Osteoblast (primary cell): Measurements from ENCODE around the gene STK38. TPM values are rescaled to one million over a fixed set of nuclear protein-coding genes. Genes with fewer than 3 reads are reported as not detected.

Source experiments
- DNase-seq: peaks from one replicate; pipeline ENCODE4 v3.0.0; 2011; ENCODE audit warnings: low spot score, mixed read lengths; ENCODE audit not compliant: insufficient read length; ENCODE audit errors: missing footprints
- H2AFZ ChIP-seq: 2 replicates; pipeline ENCODE4 v1.6.0; 2011; ENCODE audit warnings: mild to moderate bottlenecking, low read length
- H3K27ac ChIP-seq: 2 replicates; pipeline ENCODE4 v1.5.1; 2011; ENCODE audit warnings: mild to moderate bottlenecking, low read depth, low read length, moderate library complexity
- H3K27me3 ChIP-seq: 2 replicates; pipeline ENCODE4 v1.6.0; 2012; ENCODE audit warnings: mild to moderate bottlenecking, control low read depth, inconsistent platforms, low read length, moderate library complexity; ENCODE audit not compliant: insufficient read depth
- H3K36me3 ChIP-seq: 2 replicates; pipeline ENCODE4 v1.5.1; 2011; ENCODE audit warnings: mild to moderate bottlenecking, low read length, control low read depth, moderate library complexity; ENCODE audit not compliant: insufficient read depth
- H3K4me1 ChIP-seq: 2 replicates; pipeline ENCODE4 v1.5.1; 2011; ENCODE audit warnings: mild to moderate bottlenecking, low read length, control low read depth, moderate library complexity; ENCODE audit not compliant: insufficient read depth
- H3K4me2 ChIP-seq: 2 replicates; pipeline ENCODE4 v1.6.0; 2011; ENCODE audit warnings: mild to moderate bottlenecking, low read length; ENCODE audit not compliant: insufficient read depth
- H3K4me3 ChIP-seq: fragments of 200-600 bp; sonication (generic); 3 replicates; pipeline ENCODE4 v1.5.1; 2012; ENCODE audit warnings: mild to moderate bottlenecking, low read length, inconsistent platforms; ENCODE audit not compliant: insufficient read depth
- H3K79me2 ChIP-seq: 2 replicates; pipeline ENCODE4 v1.6.0; 2012; ENCODE audit warnings: mild to moderate bottlenecking, low read length, control low read depth, inconsistent platforms; ENCODE audit not compliant: insufficient read depth
- H3K9me3 ChIP-seq: 2 replicates; pipeline ENCODE4 v1.5.1; 2011; ENCODE audit warnings: low read depth, low read length, control low read depth
- H4K20me1 ChIP-seq: 2 replicates; pipeline ENCODE4 v1.6.0; 2012; ENCODE audit warnings: mild to moderate bottlenecking, low read length, control low read depth; ENCODE audit not compliant: insufficient read depth
- total RNA-seq: library from RNA; depleted of rRNA; stranded (reverse); fragments of >200 nt; gene quantifications from 2 replicates; pipeline ENCODE4 v1.2.3, GENCODE V29; 2012
- TF ChIP-seq, protein P1 (sequence below): IDR thresholded peaks from 2 replicates; pipeline ENCODE4 v1.5.1; 2011; ENCODE audit warnings: mild to moderate bottlenecking, low read depth, low read length, moderate library complexity; ENCODE audit errors: extremely low read depth

STK38 gene
- total RNA-seq, 1 donor = 48.1 TPM

DNA sequence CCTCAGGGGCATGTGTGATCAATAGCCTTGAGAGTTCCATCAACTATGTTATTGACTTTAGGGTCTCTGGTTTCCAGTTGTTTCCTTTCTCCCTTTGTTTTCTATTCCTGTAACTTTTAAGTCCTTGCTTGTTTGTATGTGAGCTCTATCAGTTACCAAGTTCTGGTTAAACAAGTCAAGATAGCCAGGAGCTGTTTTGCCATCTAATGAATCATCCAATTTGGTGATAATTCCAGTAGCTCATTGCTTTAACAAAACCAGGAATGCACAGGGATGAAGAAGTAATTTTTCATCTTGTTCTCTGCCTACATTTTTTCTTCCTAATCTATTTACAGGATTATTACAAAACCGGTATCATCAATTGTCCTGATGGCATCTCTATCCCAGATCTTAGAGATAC, 68.0 kb downstream of the STK38 start:
- DNase-seq = no peak
- TF ChIP-seq, protein P1, sequence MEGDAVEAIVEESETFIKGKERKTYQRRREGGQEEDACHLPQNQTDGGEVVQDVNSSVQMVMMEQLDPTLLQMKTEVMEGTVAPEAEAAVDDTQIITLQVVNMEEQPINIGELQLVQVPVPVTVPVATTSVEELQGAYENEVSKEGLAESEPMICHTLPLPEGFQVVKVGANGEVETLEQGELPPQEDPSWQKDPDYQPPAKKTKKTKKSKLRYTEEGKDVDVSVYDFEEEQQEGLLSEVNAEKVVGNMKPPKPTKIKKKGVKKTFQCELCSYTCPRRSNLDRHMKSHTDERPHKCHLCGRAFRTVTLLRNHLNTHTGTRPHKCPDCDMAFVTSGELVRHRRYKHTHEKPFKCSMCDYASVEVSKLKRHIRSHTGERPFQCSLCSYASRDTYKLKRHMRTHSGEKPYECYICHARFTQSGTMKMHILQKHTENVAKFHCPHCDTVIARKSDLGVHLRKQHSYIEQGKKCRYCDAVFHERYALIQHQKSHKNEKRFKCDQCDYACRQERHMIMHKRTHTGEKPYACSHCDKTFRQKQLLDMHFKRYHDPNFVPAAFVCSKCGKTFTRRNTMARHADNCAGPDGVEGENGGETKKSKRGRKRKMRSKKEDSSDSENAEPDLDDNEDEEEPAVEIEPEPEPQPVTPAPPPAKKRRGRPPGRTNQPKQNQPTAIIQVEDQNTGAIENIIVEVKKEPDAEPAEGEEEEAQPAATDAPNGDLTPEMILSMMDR = no peak
- no peak overlapping the region for H3K4me2 ChIP-seq
- no peak overlapping the region for H2AFZ ChIP-seq
- H3K4me3 ChIP-seq = no peak overlapping the region
- H3K4me1 ChIP-seq = no peaks in the 10 kb centered on the region
- no peaks in the 10 kb centered on the region for H3K9me3 ChIP-seq
- peaks cover 7% of the 10 kb centered on the region for H4K20me1 ChIP-seq
- peak overlapping the region; percentile 10 for H3K27ac ChIP-seq
- no peaks in the 10 kb centered on the region for H3K27me3 ChIP-seq
- peaks cover 38% of the 10 kb centered on the region for H3K79me2 ChIP-seq
- peaks cover 71% of the 10 kb centered on the region for H3K36me3 ChIP-seq

DNA sequence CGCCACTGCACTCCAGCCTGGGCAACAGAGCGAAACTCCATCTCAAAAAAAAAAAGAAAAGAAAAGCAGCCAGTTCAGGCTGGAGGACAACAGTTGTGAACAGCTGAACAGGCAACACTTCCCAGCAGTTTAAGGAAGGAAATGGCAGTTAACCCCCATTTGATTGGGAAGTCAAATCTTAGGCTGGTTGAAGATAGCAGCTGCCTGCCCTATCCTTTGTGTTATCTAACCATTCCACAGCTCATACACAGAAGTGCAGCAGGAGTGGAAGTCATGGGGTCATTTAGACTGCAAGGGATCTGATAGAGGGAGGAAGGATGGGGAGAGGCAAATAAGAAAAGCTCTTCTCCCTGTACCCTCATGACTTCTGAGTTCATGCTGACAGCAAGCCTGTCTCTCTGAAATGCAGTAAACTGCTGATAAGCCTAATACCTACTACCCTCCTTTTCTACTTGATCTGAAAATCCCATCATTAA, 69.2 kb downstream of the STK38 start:
- H3K27me3 ChIP-seq = no peaks in the 10 kb centered on the region
- H3K27ac ChIP-seq = no peak overlapping the region
- no peaks in the 10 kb centered on the region for H3K9me3 ChIP-seq
- H3K36me3 ChIP-seq = peaks cover 64% of the 10 kb centered on the region
- no peak for DNase-seq
- TF ChIP-seq, protein P1 = no peak
- H3K79me2 ChIP-seq = peaks cover 44% of the 10 kb centered on the region
- no peak overlapping the region for H3K4me3 ChIP-seq
- H4K20me1 ChIP-seq = peaks cover 7% of the 10 kb centered on the region
- no peaks in the 10 kb centered on the region for H3K4me1 ChIP-seq
- H2AFZ ChIP-seq = no peak overlapping the region
- no peak overlapping the region for H3K4me2 ChIP-seq

- Histone ChIP-seq H3K79me2 (peaks cover 82% of the 10 kb centered on the region), H3K9me3 (no peaks in the 10 kb centered on the region), H4K20me1 (peaks cover 18% of the 10 kb centered on the region), H3K4me3 (no peak overlapping the region), H3K27me3 (no peaks in the 10 kb centered on the region), H3K4me2 (no peak overlapping the region), H3K36me3 (peaks cover 32% of the 10 kb centered on the region), H3K27ac (peak overlapping the region; percentile 13), H3K4me1 (no peaks in the 10 kb centered on the region), H2AFZ (no peak overlapping the region)
- TF ChIP-seq, protein P1 = no peak
- peak; percentile 81 for DNase-seq
Observed at GRCh38 chr6:36469946-36470345, 77.3 kb downstream of the STK38 start.

GRCh38 chr6:36469148-36469661, 78.1 kb downstream of the STK38 start:
- TF ChIP-seq, protein P1 = no peak
- peaks cover 25% of the 10 kb centered on the region for H3K36me3 ChIP-seq
- peaks cover 22% of the 10 kb centered on the region for H4K20me1 ChIP-seq
- H3K79me2 ChIP-seq = peaks cover 82% of the 10 kb centered on the region
- H3K4me3 ChIP-seq = no peak overlapping the region
- H3K4me2 ChIP-seq = no peak overlapping the region
- H2AFZ ChIP-seq = no peak overlapping the region
- no peaks in the 10 kb centered on the region for H3K4me1 ChIP-seq
- no peaks in the 10 kb centered on the region for H3K9me3 ChIP-seq
- peak overlapping the region; percentile 13 for H3K27ac ChIP-seq
- DNase-seq = no peak
- no peaks in the 10 kb centered on the region for H3K27me3 ChIP-seq
